Astrocyte of the cerebellum (primary cell): ENCODE results near the gene MRPL17.

Source experiments
- DNase-seq: peaks from one replicate; pipeline ENCODE4 v3.0.0-alpha.2; 2011; ENCODE audit warnings: low read depth
- H3K4me3 ChIP-seq: 2 replicates; pipeline ENCODE4 v1.5.1; 2011; ENCODE audit warnings: mild to moderate bottlenecking, low read depth, low read length, moderate library complexity
- in situ Hi-C: cut with HindIII; loops from 2 replicates; pipeline ENCODE4 v1.10.0; 2017; ENCODE audit warnings: low sequenced_read_pairs
- TF ChIP-seq, protein P1 (sequence below): IDR thresholded peaks from 2 replicates; pipeline ENCODE4 v1.5.1; 2012; ENCODE audit warnings: low read length, low read depth, moderate library complexity, mild to moderate bottlenecking; ENCODE audit errors: missing control alignments

The MRPL17 gene

DNA sequence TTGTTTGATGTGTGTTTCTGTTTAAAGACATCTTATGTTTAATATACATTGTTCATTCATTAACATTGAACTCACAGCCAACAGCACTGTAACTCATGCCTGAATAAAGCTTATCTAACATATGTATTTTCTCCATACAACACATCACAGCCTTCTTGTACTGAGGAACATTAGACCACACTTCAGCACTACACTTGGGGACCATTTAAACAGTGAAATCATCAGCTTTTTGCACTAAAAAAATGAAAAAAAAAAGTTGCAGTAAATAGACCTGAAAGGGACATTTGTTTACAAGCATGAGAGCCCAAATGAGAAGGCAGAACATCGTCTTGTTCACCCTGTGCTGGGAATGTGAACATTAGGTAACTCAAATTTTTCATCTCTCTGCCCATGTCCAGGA, 48.6 kb downstream of the MRPL17 start:
- DNase-seq, result no peak
- in situ Hi-C loops, result no loop called here
- TF ChIP-seq, protein P1, sequence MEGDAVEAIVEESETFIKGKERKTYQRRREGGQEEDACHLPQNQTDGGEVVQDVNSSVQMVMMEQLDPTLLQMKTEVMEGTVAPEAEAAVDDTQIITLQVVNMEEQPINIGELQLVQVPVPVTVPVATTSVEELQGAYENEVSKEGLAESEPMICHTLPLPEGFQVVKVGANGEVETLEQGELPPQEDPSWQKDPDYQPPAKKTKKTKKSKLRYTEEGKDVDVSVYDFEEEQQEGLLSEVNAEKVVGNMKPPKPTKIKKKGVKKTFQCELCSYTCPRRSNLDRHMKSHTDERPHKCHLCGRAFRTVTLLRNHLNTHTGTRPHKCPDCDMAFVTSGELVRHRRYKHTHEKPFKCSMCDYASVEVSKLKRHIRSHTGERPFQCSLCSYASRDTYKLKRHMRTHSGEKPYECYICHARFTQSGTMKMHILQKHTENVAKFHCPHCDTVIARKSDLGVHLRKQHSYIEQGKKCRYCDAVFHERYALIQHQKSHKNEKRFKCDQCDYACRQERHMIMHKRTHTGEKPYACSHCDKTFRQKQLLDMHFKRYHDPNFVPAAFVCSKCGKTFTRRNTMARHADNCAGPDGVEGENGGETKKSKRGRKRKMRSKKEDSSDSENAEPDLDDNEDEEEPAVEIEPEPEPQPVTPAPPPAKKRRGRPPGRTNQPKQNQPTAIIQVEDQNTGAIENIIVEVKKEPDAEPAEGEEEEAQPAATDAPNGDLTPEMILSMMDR, result no peak
- H3K4me3 ChIP-seq, result no peak overlapping the region

DNA sequence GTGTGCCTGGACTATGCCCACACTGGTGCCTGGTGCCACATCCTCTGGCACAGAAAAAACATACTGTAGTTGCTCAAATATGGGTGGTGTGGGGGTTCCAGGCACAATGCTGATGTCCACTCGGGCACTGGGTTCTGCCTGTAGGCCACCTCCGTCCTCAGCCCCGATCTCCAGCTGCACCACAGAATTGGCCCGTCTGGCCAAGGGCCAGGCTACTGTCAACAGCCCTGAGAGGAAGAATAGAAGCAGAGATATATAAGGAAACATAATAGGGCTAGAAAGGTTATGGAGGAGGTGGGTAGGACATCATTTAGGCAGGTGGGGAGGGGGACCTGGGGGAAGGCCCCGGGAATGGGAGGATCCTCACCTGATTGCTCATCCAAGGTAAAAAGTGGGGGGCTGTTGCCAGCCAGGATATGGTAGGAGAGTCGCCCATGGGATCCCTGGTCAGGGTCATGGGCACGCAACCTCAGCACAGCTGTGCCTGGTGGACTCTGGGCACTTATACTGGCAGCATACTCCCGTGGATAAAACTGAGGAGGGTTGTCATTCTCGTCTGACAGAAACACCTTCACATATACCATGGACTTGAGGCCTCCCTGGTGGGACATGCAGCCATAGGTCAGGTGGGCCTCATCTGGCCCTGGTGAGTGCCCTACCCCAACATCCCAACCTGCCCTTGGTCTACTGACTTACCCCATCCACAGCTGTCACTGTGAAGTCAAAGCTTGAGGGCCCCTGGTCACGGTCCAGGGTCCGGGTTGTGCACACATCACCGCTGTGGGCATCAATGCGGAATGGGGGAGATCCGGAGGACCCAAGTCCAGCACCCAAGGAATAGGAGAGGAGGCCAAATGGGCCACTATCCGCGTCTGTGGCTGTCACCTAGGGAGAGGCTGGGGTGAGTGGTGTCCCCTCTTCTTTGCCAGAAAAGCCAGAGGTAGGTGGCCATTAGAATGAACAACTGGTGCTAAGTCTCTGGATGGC, 49.4 kb downstream of the MRPL17 start:
- in situ Hi-C loops, result no loop called here
- no peak for DNase-seq
- TF ChIP-seq, protein P1, result no peak

DNA sequence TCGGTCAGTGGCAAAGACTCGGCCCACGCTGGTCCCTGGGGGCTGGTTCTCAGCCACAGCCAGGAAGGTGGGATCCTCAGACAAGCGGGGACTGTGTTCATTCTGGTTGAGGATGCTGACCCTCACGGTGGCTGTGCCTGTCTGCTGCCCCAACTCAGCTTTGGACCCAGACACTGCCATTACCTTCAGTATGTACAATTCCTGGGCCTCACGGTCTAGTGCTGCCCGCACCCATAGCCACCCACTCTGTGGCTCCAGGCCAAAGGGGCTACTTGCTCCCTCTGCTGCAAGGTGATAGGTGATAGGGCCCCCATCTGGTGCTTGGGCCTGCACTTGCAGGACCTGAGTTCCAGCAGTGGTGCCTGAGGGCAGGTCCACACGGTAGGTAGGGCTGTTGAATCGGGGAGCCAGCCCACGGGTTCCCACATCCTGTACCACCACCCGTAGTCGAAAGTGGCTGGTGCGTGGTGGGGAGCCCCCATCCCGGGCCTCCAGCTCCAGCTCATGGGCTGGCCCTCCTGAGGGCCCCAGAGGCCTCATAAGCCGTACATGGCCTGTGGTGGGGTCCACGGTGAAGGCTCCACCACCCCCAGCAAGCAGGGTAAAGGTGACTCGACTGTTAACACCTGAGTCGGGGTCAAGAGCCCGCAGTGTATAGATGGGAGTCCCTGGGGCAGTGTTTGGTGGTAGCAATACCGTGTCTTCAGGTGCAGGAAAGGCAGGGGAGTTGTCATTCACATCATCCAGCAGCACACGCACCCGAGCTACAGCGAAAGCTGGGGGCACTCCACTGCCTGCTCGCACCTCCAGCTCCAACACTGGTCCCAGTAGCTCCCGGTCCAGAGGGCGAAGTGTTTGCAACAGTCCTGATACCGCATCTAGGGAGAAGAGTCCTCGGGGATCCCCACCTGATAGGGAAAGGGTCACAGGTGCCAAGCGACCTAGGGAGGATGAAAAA, 50.7 kb downstream of the MRPL17 start:
- in situ Hi-C loops, result no loop called here
- no peak for DNase-seq
- TF ChIP-seq, protein P1, result no peak
- no peak overlapping the region for H3K4me3 ChIP-seq

More for the DNA sequence above, 49.4 kb downstream of the MRPL17 start:
- H3K4me3 ChIP-seq, result no peak overlapping the region

DNA sequence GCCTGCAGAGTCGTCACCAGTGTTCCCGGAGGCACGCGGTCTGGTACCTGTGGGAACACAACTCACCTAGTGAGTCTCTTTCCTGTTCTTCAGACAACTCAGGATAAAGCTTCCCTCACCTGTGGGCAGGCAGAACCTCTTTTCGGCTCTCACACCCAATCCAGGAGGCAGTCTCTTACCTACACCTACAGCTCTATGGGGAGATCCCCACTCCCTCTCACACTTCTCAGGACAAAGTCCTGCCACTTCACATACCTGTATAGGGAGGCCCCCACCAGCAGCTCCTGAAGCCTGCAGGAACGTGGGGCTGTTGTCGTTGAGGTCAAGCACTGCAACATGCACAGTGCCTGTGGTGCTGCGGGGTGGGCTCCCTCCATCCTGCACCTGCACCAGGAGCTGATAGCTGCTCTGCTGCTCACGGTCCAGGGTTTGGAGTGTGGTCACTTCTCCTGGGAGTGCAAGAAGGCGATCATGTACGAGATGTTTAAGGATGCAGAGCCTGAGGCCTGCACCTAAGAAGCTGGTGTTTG, 51.7 kb downstream of the MRPL17 start:
- no peak for DNase-seq
- TF ChIP-seq, protein P1, result no peak
- H3K4me3 ChIP-seq, result no peak overlapping the region
- in situ Hi-C loops, result no loop called here

DNA sequence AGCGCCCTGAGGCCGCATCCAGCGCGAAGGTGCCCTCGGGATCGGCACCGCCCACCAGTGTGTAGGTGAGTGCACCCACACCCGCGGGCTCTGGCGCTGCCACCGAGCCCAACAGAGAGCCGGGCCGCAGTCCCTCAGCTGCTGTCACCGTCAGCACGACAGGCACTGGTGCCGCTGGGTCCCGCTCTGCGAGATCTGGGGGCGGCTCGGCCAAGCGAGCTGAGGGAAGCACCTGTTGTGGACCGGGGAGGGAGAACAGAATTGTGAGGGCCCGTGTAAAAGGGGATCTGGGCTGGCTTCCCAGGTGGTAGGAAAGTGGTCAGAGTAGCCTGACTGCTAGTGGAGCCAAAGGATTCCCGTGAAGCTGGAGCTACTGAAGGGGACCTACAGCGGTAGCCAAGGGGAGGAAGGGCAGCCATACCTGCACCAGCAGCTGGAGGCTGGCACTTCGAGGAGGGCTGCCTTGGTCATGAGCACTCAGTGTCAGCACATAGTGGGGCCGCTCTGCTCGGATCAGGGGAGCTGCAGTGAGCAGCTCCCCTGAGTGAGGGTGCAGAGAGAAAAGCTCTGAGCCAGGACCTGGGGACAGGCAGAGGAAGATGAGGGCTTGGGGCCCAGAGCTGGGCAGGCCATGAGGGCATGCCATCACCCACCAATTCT, 52.4 kb downstream of the MRPL17 start:
- no peak overlapping the region for H3K4me3 ChIP-seq
- in situ Hi-C loops, result no loop called here
- no peak for DNase-seq
- TF ChIP-seq, protein P1, result no peak
